Liver (tissue), 9 donors: ENCODE measurements around the gene TGIF2. TPM values are rescaled to one million over a fixed set of nuclear protein-coding genes. Genes with fewer than 3 reads are reported as not detected.

ENCODE experiments used
- DNase-seq: peaks from one replicate; pipeline ENCODE4 v3.0.0-alpha.2; 2017; ENCODE audit warnings: low spot score
- H3K27ac ChIP-seq, 2 donors: one replicate each; pipeline ENCODE4 v1.7.0; 2013; ENCODE audit warnings: inconsistent platforms in 2 of 2, low read length in 2 of 2, control low read depth in 1 of 2, low read depth in 1 of 2, mild to moderate bottlenecking in 1 of 2
- H3K27me3 ChIP-seq, 4 donors: one replicate each; pipeline versions ENCODE4 v1.6.1 to v1.7.0; 2013; ENCODE audit warnings: low read length in 3 of 4, inconsistent platforms in 1 of 4, mild to moderate bottlenecking in 1 of 4, moderate library complexity in 1 of 4; ENCODE audit not compliant: control insufficient read depth in 4 of 4, insufficient read depth in 4 of 4
- H3K36me3 ChIP-seq, 4 donors: one replicate each; pipeline versions ENCODE4 v1.6.1 to v1.7.0; 2013; ENCODE audit warnings: low read length in 3 of 4, mild to moderate bottlenecking in 3 of 4, low read depth in 1 of 4, moderate library complexity in 1 of 4; ENCODE audit not compliant: control insufficient read depth in 4 of 4, insufficient read depth in 3 of 4
- H3K4me1 ChIP-seq, 4 donors: one replicate each; pipeline versions ENCODE4 v1.6.1 to v1.7.0; 2013; ENCODE audit warnings: low read length in 3 of 4, mild to moderate bottlenecking in 3 of 4, moderate library complexity in 1 of 4; ENCODE audit not compliant: control insufficient read depth in 4 of 4, insufficient read depth in 4 of 4
- H3K4me3 ChIP-seq, 3 donors: one replicate each; pipeline versions ENCODE4 v1.6.1 to v1.7.0; 2013; ENCODE audit warnings: low read length in 3 of 3, control low read depth in 1 of 3, low read depth in 1 of 3, mild to moderate bottlenecking in 1 of 3
- H3K9ac ChIP-seq, 2 donors: one replicate each; pipeline ENCODE4 v1.7.0; 2013; ENCODE audit warnings: low read length in 2 of 2, mild to moderate bottlenecking in 2 of 2, moderate library complexity in 2 of 2, control low read depth in 1 of 2, low read depth in 1 of 2
- H3K9me3 ChIP-seq, 4 donors: one replicate each; pipeline versions ENCODE4 v1.6.1 to v1.7.0; 2013; ENCODE audit warnings: low read length in 3 of 4; ENCODE audit not compliant: control insufficient read depth in 4 of 4
- CTCF ChIP-seq: fragments of 150-350 bp; IDR thresholded peaks from 2 replicates; pipeline ENCODE4 v1.5.1; 2017; ENCODE audit warnings: improper control_type of control experiment, low read depth, low read length; ENCODE audit not compliant: missing input control
- GABPA ChIP-seq, 2 donors: IDR thresholded peaks in 1 of 2; conservative IDR thresholded peaks in 1 of 2; 2 replicates each; pipeline ENCODE4 v1.6.1; 2016; ENCODE audit warnings: antibody characterized with exemption in 2 of 2, mild to moderate bottlenecking in 1 of 2, moderate library complexity in 1 of 2
- HNF4A ChIP-seq, 2 donors: conservative IDR thresholded peaks; 2 replicates each; pipeline ENCODE4 v1.6.1; 2016; ENCODE audit warnings: antibody characterized with exemption in 2 of 2, mild to moderate bottlenecking in 2 of 2
- HNF4G ChIP-seq: IDR thresholded peaks from 2 replicates; pipeline ENCODE4 v1.6.1; 2016; ENCODE audit warnings: antibody characterized with exemption
- NR2F2 ChIP-seq: IDR thresholded peaks from 2 replicates; pipeline ENCODE4 v1.6.1; 2016; ENCODE audit warnings: antibody characterized with exemption
- RAD21 ChIP-seq, 2 donors: IDR thresholded peaks; 2 replicates each; pipeline ENCODE4 v1.6.1; 2016; ENCODE audit warnings: antibody characterized with exemption in 2 of 2, mild to moderate bottlenecking in 2 of 2
- RXRA ChIP-seq, 2 donors: IDR thresholded peaks; 2 replicates each; pipeline ENCODE4 v1.6.1; 2017 to 2018; ENCODE audit warnings: antibody characterized with exemption in 2 of 2, mild to moderate bottlenecking in 1 of 2
- SP1 ChIP-seq: IDR thresholded peaks from 2 replicates; pipeline ENCODE4 v1.6.1; 2018; ENCODE audit warnings: antibody characterized with exemption, mild to moderate bottlenecking
- TAF1 ChIP-seq: conservative IDR thresholded peaks from 2 replicates; pipeline ENCODE4 v1.6.1; 2016; ENCODE audit warnings: antibody characterized with exemption, mild to moderate bottlenecking
- YY1 ChIP-seq: IDR thresholded peaks from 2 replicates; pipeline ENCODE4 v1.6.1; 2016; ENCODE audit warnings: antibody characterized with exemption, mild to moderate bottlenecking
- ZBTB33 ChIP-seq: IDR thresholded peaks from 2 replicates; pipeline ENCODE4 v1.6.1; 2016; ENCODE audit warnings: antibody characterized with exemption
- WGBS: extraction: QIAGEN DNeasy Blood & Tissue Kit; methylation state at CpG from one replicate; pipeline ENCODE4 v1.1.7; 2013; 5-methylcytosine and 5-hydroxymethylcytosine counted together
- polyA plus RNA-seq, 2 donors: library from polyadenylated mRNA; stranded (reverse) in 1 of 2; unstranded in 1 of 2; fragments of 200-250 nt in 1 of 2; fragments of >200 nt in 1 of 2; fragmentation: Nextera tagmentation in 1 of 2; extraction: Ambion mirVana in 1 of 2; gene quantifications; one replicate each; pipeline versions ENCODE4 v1.2.1 to v1.2.3, GENCODE V29; 2013 to 2015
- total RNA-seq, 2 donors: library from RNA; depleted of rRNA; stranded (reverse); fragments of >200 nt; gene quantifications; one replicate each; pipeline ENCODE4 v1.2.3, GENCODE V29; 2014
- TF ChIP-seq, protein P1 (sequence below): IDR thresholded peaks from 2 replicates; pipeline ENCODE4 v1.6.1; 2016; ENCODE audit warnings: antibody characterized with exemption
- TF ChIP-seq, protein P2 (sequence below): IDR thresholded peaks from 2 replicates; pipeline ENCODE4 v1.6.1; 2016; ENCODE audit warnings: antibody characterized with exemption, mild to moderate bottlenecking
- donor health status: healthy.
- donor health status: healthy.
- donor health status: healthy.
- donor health status: healthy.
- donor health status: healthy.

TGIF2 gene
- total and polyA plus RNA-seq, 4 donors: 3.7 to 7.9 (median 4.3) TPM

- WGBS: 89% methylated on average over 7 of the region's 7 CpGs
- Histone ChIP-seq H3K27ac (no peak overlapping the region), H3K27me3 (no peaks in the 10 kb centered on the region), H3K4me3 (no peak overlapping the region), H3K36me3 (no peaks in the 10 kb centered on the region), H3K9me3 (no peaks in the 10 kb centered on the region), H3K4me1 (peaks cover 0 to 14% (median 5%) of the 10 kb centered on the region in 4 donors), H3K9ac (no peak overlapping the region)
- TF ChIP-seq HNF4G (no peak), HNF4A (conservative IDR thresholded peaks at IDR 0.05) (no peak), GABPA (IDR thresholded peaks at IDR 0.05 in 1 of 2, conservative IDR thresholded peaks at IDR 0.05 in 1 of 2) (no peak), CTCF (no peak), SP1 (no peak), RAD21 (IDR thresholded peaks at IDR 0.05) (no peak), TAF1 (no peak), NR2F2 (no peak)
- TF ChIP-seq, protein P1, sequence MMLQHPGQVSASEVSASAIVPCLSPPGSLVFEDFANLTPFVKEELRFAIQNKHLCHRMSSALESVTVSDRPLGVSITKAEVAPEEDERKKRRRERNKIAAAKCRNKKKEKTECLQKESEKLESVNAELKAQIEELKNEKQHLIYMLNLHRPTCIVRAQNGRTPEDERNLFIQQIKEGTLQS: no peak
- DNase-seq: no peak
Observed at GRCh38 chr20:36569847-36570429, 3.5 kb upstream of the TGIF2 start.

GRCh38 chr20:36571564-36572504, 1.6 kb upstream of the TGIF2 start:
- no peaks in the 10 kb centered on the region for H3K9me3 ChIP-seq
- DNase-seq: peak; percentile 37
- WGBS: 83% methylated on average over 17 of the region's 17 CpGs
- H3K9ac ChIP-seq: peak overlapping the region in 1 of 2 donors; percentile 65
- H3K27me3 ChIP-seq: no peaks in the 10 kb centered on the region
- no peaks in the 10 kb centered on the region for H3K36me3 ChIP-seq
- TF ChIP-seq HNF4A (conservative IDR thresholded peaks at IDR 0.05) (no peak), ZBTB33 (no peak), RXRA (IDR thresholded peaks at IDR 0.05) (no peak), HNF4G (no peak), GABPA (IDR thresholded peaks at IDR 0.05 in 1 of 2, conservative IDR thresholded peaks at IDR 0.05 in 1 of 2) (no peak), NR2F2 (no peak), YY1 (no peak)
- TF ChIP-seq, protein P2, sequence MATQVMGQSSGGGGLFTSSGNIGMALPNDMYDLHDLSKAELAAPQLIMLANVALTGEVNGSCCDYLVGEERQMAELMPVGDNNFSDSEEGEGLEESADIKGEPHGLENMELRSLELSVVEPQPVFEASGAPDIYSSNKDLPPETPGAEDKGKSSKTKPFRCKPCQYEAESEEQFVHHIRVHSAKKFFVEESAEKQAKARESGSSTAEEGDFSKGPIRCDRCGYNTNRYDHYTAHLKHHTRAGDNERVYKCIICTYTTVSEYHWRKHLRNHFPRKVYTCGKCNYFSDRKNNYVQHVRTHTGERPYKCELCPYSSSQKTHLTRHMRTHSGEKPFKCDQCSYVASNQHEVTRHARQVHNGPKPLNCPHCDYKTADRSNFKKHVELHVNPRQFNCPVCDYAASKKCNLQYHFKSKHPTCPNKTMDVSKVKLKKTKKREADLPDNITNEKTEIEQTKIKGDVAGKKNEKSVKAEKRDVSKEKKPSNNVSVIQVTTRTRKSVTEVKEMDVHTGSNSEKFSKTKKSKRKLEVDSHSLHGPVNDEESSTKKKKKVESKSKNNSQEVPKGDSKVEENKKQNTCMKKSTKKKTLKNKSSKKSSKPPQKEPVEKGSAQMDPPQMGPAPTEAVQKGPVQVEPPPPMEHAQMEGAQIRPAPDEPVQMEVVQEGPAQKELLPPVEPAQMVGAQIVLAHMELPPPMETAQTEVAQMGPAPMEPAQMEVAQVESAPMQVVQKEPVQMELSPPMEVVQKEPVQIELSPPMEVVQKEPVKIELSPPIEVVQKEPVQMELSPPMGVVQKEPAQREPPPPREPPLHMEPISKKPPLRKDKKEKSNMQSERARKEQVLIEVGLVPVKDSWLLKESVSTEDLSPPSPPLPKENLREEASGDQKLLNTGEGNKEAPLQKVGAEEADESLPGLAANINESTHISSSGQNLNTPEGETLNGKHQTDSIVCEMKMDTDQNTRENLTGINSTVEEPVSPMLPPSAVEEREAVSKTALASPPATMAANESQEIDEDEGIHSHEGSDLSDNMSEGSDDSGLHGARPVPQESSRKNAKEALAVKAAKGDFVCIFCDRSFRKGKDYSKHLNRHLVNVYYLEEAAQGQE: no peak
- H3K4me3 ChIP-seq: no peak overlapping the region
- peaks cover 6 to 24% (median 14%) of the 10 kb centered on the region in 4 donors for H3K4me1 ChIP-seq
- peak overlapping the region; percentile 89 to 98 for H3K27ac ChIP-seq
